IPS-15b (cell line): ENCODE results near the gene ZSCAN2.
A peak's percentile ranks its signal among the peaks of the same experiment; 100 is the strongest.

ENCODE experiments used
- H3K27me3 ChIP-seq: one replicate; pipeline ENCODE4 v1.6.1; 2013; ENCODE audit warnings: low read length; ENCODE audit not compliant: control insufficient read depth, insufficient read depth
- H3K36me3 ChIP-seq: one replicate; pipeline ENCODE4 v1.6.1; 2013; ENCODE audit warnings: low read length; ENCODE audit not compliant: control insufficient read depth, insufficient read depth
- H3K4me1 ChIP-seq: one replicate; pipeline ENCODE4 v1.6.1; 2013; ENCODE audit warnings: mild to moderate bottlenecking, low read length; ENCODE audit not compliant: control insufficient read depth, insufficient read depth
- H3K4me3 ChIP-seq: one replicate; pipeline ENCODE4 v1.5.1; 2013; ENCODE audit warnings: low read depth, low read length
- H3K9ac ChIP-seq: one replicate; pipeline ENCODE4 v1.6.1; 2013; ENCODE audit warnings: low read depth, mild to moderate bottlenecking, low read length
- H3K9me3 ChIP-seq: one replicate; pipeline ENCODE4 v1.6.1; 2013; ENCODE audit warnings: mild to moderate bottlenecking, low read length; ENCODE audit not compliant: control insufficient read depth, insufficient read depth

The ZSCAN2 gene

DNA sequence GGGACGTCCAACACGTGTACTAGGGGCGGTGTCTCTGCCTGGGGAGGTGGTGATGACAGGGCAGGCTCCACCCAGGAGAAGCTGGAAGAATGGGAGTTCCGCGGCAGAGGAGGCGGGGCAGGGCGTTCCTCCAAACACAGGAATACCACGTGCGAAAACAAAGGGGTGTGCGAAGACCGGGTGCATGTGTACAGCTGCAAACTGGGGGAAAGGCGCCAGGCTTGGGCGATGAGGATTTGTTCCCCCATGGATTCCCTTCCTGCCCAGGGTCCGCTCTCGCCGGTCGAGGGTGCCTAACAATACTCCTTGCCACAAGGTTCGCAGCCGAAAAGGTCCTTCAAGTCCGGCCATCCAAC, 500 bp upstream of the ZSCAN2 start:
- Histone ChIP-seq H3K9ac (no peak overlapping the region), H3K4me3 (peak overlapping the region; percentile 95), H3K4me1 (peaks cover 22% of the 10 kb centered on the region), H3K36me3 (no peaks in the 10 kb centered on the region), H3K27me3 (peaks cover 8% of the 10 kb centered on the region), H3K9me3 (no peaks in the 10 kb centered on the region)

DNA sequence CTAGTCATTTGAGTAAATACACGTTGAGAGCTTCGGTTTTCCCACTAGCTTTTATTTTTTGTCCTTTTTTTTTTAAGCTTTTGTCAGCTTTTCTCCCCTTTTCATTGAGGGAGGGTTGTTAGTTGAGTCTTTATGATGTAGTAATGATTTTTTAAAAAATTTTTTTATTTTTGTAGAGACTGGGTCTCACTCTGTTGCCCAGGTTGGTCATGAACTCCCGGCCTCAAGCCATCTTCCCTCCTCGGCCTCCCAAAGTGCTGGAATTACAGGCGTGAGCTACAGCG, 688 bp downstream of the ZSCAN2 start:
- peaks cover 31% of the 10 kb centered on the region for H3K4me1 ChIP-seq
- H3K9me3 ChIP-seq: no peaks in the 10 kb centered on the region
- peak overlapping the region; percentile 95 for H3K4me3 ChIP-seq
- no peak overlapping the region for H3K9ac ChIP-seq
- H3K27me3 ChIP-seq: peaks cover 4% of the 10 kb centered on the region
- peaks cover 3% of the 10 kb centered on the region for H3K36me3 ChIP-seq

DNA sequence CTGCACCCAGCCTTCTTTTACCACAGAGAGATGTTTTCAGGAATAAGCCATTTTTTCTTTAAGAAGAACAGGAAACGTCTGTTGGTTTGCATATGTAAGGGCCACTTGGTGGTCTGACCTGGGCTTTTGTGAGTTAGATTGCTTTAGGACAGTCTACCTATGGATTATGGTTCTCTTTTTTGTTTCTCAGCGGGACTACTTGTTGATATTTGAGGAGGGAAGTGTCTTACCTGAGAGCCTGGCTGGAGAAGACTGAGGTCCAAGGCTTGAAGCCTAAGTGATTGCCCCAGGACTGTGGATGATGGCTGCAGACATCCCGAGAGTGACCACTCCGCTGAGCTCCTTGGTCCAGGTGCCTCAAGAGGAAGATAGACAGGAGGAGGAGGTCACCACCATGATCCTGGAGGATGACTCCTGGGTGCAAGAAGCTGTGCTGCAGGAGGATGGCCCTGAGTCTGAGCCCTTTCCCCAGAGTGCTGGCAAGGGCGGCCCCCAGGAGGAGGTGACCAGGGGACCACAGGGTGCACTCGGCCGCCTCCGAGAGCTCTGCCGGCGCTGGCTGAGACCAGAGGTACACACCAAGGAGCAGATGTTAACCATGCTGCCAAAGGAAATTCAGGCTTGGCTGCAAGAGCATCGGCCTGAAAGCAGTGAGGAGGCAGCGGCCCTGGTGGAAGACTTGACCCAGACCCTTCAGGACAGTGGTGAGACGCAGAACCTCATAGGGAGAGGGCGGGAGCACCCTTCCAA, 3.0 kb downstream of the ZSCAN2 start:
- H3K4me1 ChIP-seq: peaks cover 31% of the 10 kb centered on the region
- H3K9ac ChIP-seq: peak overlapping the region; percentile 49
- no peaks in the 10 kb centered on the region for H3K9me3 ChIP-seq
- H3K4me3 ChIP-seq: peak overlapping the region; percentile 47
- no peaks in the 10 kb centered on the region for H3K27me3 ChIP-seq
- H3K36me3 ChIP-seq: peaks cover 5% of the 10 kb centered on the region

DNA sequence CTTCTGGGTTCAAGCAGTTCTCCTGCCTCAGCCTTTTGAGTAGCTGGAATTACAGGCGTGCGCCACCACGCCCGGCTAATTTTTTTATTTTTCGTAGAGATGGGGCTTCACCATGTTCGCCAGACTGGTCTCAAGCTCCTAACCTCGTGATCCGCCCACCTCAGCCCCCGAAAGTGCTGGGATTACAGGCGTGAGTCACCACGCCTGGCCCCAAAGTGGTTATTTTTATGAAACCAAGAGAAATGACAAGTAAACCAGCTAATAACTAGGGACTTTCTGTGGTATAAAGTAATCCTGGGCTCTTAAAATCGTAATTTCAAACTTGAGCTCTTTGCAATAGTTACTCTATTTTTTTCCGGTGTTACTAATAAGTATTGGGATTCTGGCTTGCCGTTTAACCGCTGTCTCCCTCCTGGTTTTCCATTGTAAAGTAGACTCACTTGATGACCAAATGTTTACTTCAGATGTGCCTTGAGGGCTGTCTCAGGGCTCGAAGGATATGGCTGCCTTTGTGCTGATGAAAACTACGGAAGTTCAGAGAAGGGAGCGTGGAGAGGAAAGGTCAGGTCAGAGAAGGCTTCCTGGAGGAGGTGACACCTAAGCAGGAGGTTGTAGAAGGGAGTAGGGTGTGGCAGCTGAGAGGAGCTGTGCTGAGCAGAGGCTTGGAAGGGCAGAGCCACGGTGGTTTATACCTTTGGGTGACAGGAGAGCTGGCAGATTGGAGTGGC, 4.2 kb downstream of the ZSCAN2 start:
- no peak overlapping the region for H3K4me3 ChIP-seq
- H3K9me3 ChIP-seq: no peaks in the 10 kb centered on the region
- H3K36me3 ChIP-seq: peaks cover 5% of the 10 kb centered on the region
- peaks cover 31% of the 10 kb centered on the region for H3K4me1 ChIP-seq
- no peak overlapping the region for H3K9ac ChIP-seq
- no peaks in the 10 kb centered on the region for H3K27me3 ChIP-seq

DNA sequence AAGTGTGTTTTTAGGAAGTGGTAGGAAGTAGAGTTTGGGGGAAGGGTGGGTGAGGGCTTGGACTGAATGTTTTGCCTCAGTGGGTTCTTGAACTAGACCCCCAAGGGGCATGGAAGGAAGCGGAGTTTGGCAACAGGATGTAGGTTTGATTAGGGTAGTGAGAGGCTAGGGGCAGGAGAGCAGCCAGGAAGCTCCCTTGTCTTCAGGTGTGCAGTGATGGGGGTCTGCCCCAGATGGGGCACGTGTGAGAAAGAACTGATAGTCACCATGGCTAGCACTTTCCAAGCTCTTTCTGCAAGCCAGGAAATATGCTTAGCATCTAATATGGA, 4.7 kb downstream of the ZSCAN2 start:
- H3K9me3 ChIP-seq: no peaks in the 10 kb centered on the region
- no peak overlapping the region for H3K4me3 ChIP-seq
- H3K4me1 ChIP-seq: peaks cover 31% of the 10 kb centered on the region
- no peaks in the 10 kb centered on the region for H3K27me3 ChIP-seq
- peaks cover 5% of the 10 kb centered on the region for H3K36me3 ChIP-seq
- no peak overlapping the region for H3K9ac ChIP-seq

DNA sequence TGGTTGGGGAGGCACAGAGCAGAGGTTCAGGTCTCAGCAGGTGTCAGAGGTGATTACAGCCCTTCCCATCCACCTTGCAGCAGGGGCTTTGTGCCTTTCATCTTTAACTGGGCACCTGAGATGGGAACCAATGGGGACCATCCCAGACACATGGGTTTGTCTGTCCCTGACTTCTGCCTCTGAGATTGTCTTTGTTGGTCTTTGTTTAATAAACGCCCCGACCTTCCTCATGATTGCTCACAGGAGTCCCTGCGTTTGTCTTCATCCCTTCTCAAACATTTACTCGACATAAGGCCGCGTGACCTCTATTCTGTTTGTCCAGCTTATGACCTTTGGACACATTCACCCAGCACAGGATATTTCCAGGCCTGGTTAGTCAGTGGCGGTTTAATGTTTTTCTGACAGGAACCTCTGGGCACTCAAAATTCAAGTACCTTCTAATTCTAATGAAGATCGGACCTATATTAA, 5.9 kb downstream of the ZSCAN2 start:
- Histone ChIP-seq H3K4me3 (no peak overlapping the region), H3K36me3 (peaks cover 5% of the 10 kb centered on the region), H3K27me3 (no peaks in the 10 kb centered on the region), H3K9ac (no peak overlapping the region), H3K9me3 (no peaks in the 10 kb centered on the region), H3K4me1 (peaks cover 31% of the 10 kb centered on the region)

DNA sequence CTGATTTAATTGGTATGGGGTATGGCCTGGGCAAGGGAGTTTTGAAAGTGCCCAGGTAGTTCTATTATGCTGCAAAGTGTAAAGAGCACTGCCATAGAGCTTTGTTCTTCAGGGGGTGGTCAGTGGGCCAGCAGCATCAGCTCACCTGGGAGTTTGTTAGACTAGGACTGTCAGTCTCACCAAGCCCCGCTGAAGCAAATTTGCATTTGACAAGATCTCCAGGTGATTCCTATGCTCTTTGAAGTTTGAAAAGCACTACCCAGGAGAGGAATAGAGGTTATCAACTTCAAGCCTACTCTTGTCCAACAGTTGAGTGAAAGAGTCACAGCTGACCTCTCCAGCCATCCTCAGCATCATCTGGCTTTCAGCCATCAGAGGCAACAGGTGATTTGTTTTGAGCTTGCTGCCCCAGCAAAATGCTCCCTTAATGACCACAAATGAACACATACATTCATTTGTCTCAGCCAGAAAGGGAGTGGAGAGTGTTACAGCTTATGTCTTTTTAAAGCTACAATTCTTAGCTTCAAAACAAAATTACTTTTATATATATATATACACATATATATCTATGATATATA, 8.0 kb downstream of the ZSCAN2 start:
- Histone ChIP-seq H3K9ac (no peak overlapping the region), H3K36me3 (peaks cover 5% of the 10 kb centered on the region), H3K4me1 (peaks cover 24% of the 10 kb centered on the region), H3K9me3 (no peaks in the 10 kb centered on the region), H3K4me3 (no peak overlapping the region), H3K27me3 (no peaks in the 10 kb centered on the region)

DNA sequence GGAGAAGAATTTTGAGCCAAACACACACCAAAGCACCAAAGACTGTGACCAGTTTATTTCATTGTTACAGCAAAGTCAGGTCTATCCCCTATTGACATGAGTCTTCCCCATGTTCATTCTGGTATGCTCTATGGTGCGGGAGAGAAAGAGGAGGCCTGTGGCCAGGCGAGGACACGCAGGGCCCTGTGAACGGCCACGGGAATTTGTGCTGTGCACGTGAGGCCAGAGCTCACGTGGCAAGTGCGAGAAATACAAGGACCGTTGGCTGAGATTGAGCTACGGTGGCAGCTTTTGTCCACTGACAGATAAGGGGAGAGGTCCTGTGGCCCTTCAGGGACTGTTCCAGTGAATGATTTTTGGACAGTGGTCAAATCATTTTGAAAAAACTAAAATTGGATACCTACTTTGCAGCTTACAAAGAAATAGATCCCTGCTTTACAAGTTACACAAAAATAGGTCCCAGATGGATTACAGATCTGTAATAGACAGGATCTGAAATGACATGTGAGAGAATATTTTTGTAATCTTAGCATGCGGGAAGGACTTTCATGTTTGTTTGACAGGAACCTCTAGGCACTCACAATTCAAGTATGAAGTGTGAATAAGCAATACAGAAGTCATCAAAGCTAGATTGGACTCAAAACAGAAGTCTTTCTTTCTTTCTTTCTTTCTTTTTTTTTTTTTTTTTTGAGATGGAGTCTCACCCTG, 9.2 kb downstream of the ZSCAN2 start:
- Histone ChIP-seq H3K27me3 (no peaks in the 10 kb centered on the region), H3K9me3 (no peaks in the 10 kb centered on the region), H3K4me3 (no peak overlapping the region), H3K9ac (no peak overlapping the region), H3K4me1 (peaks cover 15% of the 10 kb centered on the region), H3K36me3 (peaks cover 5% of the 10 kb centered on the region)

DNA sequence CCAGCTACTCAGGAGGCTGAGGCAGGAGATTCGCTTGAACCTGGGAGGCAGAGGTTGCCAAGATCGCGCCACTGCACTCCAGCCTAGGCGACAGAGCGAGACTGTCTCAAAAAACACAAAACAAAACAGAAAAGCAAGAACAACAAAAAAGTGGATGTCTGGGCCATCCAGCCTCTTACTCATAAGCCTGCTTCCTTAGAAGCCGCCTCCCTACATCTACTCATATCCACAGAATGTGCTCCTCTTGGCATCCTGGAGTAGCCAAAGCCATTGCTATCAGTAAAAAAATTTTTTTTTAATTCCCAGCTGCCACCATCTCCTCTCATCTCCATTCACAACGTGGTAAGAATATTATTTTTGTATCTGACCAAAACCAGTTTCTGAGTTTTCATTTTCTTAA, 10.8 kb downstream of the ZSCAN2 start:
- no peaks in the 10 kb centered on the region for H3K4me1 ChIP-seq
- no peak overlapping the region for H3K4me3 ChIP-seq
- no peaks in the 10 kb centered on the region for H3K27me3 ChIP-seq
- H3K9me3 ChIP-seq: no peaks in the 10 kb centered on the region
- H3K36me3 ChIP-seq: peaks cover 2% of the 10 kb centered on the region
- H3K9ac ChIP-seq: no peak overlapping the region

DNA sequence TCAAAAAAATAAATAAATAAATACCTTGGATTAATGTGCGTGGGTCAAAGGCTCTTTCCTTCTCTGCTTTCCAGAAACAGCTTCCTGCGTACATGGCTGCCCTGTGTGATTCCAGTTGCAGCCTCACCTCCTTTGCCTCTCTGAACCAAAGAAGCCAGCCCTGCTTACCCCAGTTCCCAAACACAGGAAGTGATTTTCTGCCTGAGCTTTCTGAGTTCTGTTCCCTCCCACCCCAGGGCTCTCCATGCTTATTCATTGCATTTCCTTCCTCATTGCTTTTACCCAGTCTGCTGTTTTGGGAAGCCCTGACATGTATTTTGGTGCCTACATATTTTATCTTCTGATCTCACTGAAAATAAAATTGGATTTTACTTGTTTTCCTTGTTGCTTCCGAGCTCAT, 15.4 kb downstream of the ZSCAN2 start:
- Histone ChIP-seq H3K27me3 (no peaks in the 10 kb centered on the region), H3K9ac (no peak overlapping the region), H3K4me1 (no peaks in the 10 kb centered on the region), H3K4me3 (no peak overlapping the region), H3K36me3 (peaks cover 10% of the 10 kb centered on the region), H3K9me3 (peaks cover 9% of the 10 kb centered on the region)

DNA sequence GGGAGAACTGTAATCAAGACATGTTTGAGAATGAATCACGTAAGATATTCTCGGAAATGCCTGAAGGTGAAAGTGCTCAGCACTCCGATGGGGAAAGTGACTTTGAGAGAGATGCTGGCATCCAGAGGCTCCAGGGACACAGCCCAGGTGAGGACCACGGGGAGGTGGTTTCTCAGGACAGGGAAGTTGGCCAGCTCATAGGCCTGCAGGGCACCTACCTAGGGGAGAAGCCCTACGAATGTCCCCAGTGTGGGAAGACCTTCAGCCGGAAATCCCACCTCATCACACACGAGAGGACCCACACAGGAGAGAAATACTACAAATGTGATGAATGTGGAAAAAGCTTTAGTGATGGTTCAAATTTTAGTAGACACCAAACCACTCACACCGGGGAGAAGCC, 19.8 kb downstream of the ZSCAN2 start:
- Histone ChIP-seq H3K36me3 (peaks cover 31% of the 10 kb centered on the region), H3K27me3 (no peaks in the 10 kb centered on the region), H3K9ac (no peak overlapping the region), H3K4me1 (peaks cover 2% of the 10 kb centered on the region), H3K4me3 (no peak overlapping the region), H3K9me3 (peaks cover 24% of the 10 kb centered on the region)
